VCaP (cell line): Measurements from ENCODE around the gene CXorf58.

Experiments used
- H3K27ac ChIP-seq: fragments of 450-650 bp; 2 replicates; pipeline ENCODE4 v1.5.1; 2017
- CTCF ChIP-seq: fragments of 450-650 bp; conservative IDR thresholded peaks from 2 replicates; pipeline ENCODE4 v1.5.1; 2017; ENCODE audit warnings: mild to moderate bottlenecking, moderate library complexity

Gene CXorf58

DNA sequence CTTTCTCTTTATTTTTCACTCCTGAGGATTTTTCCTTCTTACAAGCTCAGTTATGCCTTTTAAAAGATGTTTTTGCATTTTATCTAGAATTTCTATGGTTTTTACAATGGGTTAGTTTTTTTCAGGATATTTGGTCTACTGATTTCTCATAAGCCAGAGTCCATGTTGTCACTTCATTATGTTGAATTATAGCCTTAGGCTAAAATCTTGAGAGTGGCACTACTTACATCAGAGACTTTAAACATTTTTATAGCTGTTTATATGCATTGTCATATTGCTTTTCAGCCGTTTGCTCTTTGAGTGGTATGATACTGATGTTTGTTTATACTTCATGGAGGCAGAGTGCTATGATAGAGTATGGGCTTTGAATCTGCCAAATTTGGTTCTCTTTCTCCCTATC lies 36.4 kb downstream of the CXorf58 start:
- no peak for TF ChIP-seq CTCF
- no peak overlapping the region for H3K27ac ChIP-seq

DNA sequence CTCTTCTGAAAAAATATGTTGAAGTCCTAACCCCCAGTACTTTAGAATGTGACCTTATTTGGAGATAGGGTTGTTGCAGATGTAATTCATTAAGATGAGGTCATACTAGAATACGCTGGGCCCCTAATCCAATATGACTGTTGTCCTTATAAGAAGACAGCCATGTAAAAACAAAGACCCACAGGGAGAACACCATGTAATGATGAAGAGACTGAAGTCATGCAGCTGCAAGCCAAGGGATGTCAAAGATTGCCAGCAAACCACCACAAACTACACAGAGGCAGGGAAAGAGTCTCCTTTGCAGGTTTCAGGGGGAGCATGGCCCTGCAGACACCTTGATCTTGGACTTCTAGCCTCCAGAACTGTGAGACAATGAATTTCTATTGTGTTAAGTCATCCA lies 37.4 kb downstream of the CXorf58 start:
- no peak for TF ChIP-seq CTCF
- H3K27ac ChIP-seq: no peak overlapping the region

GRCh38 chrX:23952391-23952790 lies 44.6 kb downstream of the CXorf58 start:
- no peak for TF ChIP-seq CTCF
- no peak overlapping the region for H3K27ac ChIP-seq

- TF ChIP-seq CTCF: no peak
- H3K27ac ChIP-seq: no peak overlapping the region
Observed at GRCh38 chrX:23952984-23953907, 45.4 kb downstream of the CXorf58 start.

DNA sequence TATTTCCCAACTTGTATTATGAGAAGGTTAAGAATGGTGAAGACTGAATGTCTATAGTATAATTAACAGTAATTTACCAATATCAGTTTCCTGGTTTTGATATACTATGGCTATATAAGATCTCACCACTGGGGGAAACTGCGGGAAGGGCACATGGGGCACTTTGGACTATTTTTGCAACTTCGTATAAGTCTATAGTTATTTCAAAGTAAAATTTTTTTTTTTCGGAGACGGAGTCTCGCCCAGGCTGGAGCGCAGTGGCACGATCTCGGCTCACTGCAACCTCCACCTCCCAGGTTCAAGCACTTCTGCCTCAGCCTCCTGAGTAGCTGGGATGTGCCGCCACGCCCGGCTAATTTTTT lies 46.1 kb downstream of the CXorf58 start:
- H3K27ac ChIP-seq: no peak overlapping the region
- no peak for TF ChIP-seq CTCF

GRCh38 chrX:23954396-23954795 lies 46.6 kb downstream of the CXorf58 start:
- no peak for TF ChIP-seq CTCF
- no peak overlapping the region for H3K27ac ChIP-seq

DNA sequence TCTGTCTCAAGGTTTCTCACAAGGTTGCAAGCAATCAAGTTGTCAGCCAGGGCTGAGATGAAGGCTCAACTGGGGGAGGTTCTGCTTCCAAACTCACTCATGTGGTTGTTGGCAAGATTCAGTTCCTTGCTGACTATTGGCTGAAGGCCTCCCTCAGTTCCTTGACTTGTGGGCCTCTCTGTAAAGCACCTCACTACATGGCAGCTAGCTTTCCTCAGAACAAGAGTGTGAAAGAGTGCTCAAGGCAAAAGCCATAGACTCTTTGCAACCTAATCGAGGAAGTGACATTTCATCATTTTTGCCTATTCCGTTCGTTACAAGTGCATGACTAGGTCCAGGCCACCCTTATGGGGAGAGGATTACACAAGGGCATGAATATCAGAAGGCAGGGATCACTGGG lies 52.0 kb downstream of the CXorf58 start:
- TF ChIP-seq CTCF: no peak
- H3K27ac ChIP-seq: no peak overlapping the region
